Measurements from ENCODE around the gene ZCCHC9. TPM values are rescaled to one million over a fixed set of nuclear protein-coding genes. Genes with fewer than 3 reads are reported as not detected.

ZCCHC9 gene
- total RNA-seq, 1 donor from 2014 or later = 25.4 TPM

DNA sequence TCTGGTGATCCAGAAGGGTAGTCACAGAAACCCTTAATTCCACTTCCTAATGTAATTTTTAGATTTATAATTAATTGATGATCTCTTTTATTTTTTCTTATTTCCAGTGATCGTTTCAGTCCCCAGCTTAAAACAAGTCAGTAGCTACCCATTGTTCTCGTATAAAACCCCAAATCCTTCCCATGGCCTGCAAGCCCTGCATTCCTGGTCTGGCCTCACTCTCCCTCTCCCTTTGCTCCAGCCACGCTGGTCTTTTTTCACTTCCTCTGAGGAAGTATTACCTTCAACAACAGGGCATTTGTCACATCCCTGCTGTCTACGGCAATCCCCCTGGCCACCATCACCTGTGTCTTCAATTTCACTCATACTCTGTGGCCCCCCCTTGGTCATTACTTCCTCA lies 47.8 kb downstream of the ZCCHC9 start:
- TF ChIP-seq, protein P1, sequence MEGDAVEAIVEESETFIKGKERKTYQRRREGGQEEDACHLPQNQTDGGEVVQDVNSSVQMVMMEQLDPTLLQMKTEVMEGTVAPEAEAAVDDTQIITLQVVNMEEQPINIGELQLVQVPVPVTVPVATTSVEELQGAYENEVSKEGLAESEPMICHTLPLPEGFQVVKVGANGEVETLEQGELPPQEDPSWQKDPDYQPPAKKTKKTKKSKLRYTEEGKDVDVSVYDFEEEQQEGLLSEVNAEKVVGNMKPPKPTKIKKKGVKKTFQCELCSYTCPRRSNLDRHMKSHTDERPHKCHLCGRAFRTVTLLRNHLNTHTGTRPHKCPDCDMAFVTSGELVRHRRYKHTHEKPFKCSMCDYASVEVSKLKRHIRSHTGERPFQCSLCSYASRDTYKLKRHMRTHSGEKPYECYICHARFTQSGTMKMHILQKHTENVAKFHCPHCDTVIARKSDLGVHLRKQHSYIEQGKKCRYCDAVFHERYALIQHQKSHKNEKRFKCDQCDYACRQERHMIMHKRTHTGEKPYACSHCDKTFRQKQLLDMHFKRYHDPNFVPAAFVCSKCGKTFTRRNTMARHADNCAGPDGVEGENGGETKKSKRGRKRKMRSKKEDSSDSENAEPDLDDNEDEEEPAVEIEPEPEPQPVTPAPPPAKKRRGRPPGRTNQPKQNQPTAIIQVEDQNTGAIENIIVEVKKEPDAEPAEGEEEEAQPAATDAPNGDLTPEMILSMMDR (IDR thresholded peaks at IDR 0.05; ENCODE audit: unreplicated experiment) = no peak
- Mint-ChIP-seq H3K27ac (no peak overlapping the region), H3K4me1 (no peaks in the 10 kb centered on the region), H3K27me3 (ENCODE audit: low read depth) (no peaks in the 10 kb centered on the region), H3K4me3 (no peak overlapping the region), H3K9me3 (no peaks in the 10 kb centered on the region), H3K36me3 (no peaks in the 10 kb centered on the region)
- DNase-seq (ENCODE audit: low spot score in 2 of 2, unreplicated experiment in 2 of 2) = no peak

DNA sequence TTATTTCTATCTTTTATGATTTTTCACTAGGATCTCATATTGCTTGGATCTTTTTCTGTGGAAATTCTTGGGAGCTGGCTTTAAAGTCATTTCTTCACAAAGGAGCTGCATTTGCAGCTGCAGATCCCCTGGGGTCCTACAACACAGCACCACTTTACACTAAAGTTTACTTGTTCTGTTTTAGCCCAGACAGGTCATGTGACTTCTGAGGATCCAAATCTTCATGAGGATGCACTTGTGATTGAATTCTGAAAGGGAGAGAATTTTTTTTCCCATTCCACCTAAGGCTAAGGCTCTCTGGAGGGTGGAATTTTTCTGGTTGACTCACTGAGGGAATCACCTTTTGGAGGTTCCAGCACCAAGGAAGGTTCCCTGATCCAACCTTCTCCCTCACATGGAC lies 49.1 kb downstream of the ZCCHC9 start:
- H3K9me3 Mint-ChIP-seq = no peaks in the 10 kb centered on the region
- TF ChIP-seq, protein P1 (IDR thresholded peaks at IDR 0.05; ENCODE audit: unreplicated experiment) = no peak
- no peaks in the 10 kb centered on the region for H3K36me3 Mint-ChIP-seq
- no peak for DNase-seq (ENCODE audit: low spot score in 2 of 2, unreplicated experiment in 2 of 2)
- H3K4me3 Mint-ChIP-seq = no peak overlapping the region
- H3K4me1 Mint-ChIP-seq = no peaks in the 10 kb centered on the region
- H3K27me3 Mint-ChIP-seq (ENCODE audit: low read depth) = no peaks in the 10 kb centered on the region
- no peak overlapping the region for H3K27ac Mint-ChIP-seq

DNA sequence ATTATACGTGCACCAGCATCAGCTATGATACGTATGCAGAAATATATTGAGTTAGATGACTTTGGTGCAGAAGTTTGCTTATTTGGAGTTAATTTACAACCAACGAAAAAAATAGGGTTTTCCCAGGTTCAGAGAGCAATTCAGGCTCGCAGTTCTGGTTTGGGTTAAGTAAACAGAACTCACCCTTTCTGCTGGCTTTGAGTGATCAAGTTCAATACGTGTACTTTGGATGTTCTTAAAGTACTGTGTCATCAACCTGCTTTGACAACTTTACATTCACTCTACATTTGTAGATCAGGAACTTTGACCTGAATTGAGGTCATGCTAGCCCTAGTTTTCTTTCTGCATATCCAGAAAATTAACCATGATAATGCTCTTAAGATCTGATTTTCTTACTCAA lies 51.8 kb downstream of the ZCCHC9 start:
- Mint-ChIP-seq H3K9me3 (no peaks in the 10 kb centered on the region), H3K4me1 (no peaks in the 10 kb centered on the region), H3K36me3 (no peaks in the 10 kb centered on the region), H3K27me3 (ENCODE audit: low read depth) (no peaks in the 10 kb centered on the region), H3K27ac (no peak overlapping the region), H3K4me3 (no peak overlapping the region)
- TF ChIP-seq, protein P1 (IDR thresholded peaks at IDR 0.05; ENCODE audit: unreplicated experiment) = no peak
- DNase-seq (ENCODE audit: low spot score in 2 of 2, unreplicated experiment in 2 of 2) = no peak

DNA sequence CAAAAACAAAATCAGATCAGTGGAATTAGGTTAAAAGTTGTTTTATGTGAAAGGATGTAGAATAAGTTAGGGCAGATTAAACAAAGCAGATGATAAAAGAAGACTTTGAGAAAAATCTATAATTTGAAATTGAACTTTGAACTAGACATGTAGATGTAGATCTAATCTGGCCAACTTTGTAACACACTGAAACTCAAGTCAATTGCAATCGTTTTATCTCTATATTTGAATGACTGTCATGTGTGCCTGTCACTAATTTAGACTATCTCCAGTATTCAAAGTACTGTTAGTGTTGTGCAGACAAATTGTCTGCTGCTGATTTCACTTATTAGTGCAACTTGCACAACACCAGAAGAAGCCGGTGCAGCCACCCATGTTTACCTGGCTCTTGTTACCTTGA lies 52.7 kb downstream of the ZCCHC9 start:
- no peak overlapping the region for H3K27ac Mint-ChIP-seq

GRCh38 chr5:81355291-81356251 lies 54.2 kb downstream of the ZCCHC9 start:
- Mint-ChIP-seq H3K27ac (no peak overlapping the region), H3K4me1 (no peaks in the 10 kb centered on the region), H3K36me3 (no peaks in the 10 kb centered on the region), H3K27me3 (ENCODE audit: low read depth) (no peaks in the 10 kb centered on the region), H3K9me3 (no peaks in the 10 kb centered on the region), H3K4me3 (no peak overlapping the region)
- TF ChIP-seq, protein P1 (IDR thresholded peaks at IDR 0.05; ENCODE audit: unreplicated experiment) = no peak
- no peak for DNase-seq (ENCODE audit: low spot score in 2 of 2, unreplicated experiment in 2 of 2)

More for the DNA sequence above, 52.7 kb downstream of the ZCCHC9 start:
- H3K4me3 Mint-ChIP-seq = no peak overlapping the region
- H3K4me1 Mint-ChIP-seq = no peaks in the 10 kb centered on the region
- H3K9me3 Mint-ChIP-seq = no peaks in the 10 kb centered on the region
- no peaks in the 10 kb centered on the region for H3K36me3 Mint-ChIP-seq
- no peak for DNase-seq (ENCODE audit: low spot score in 2 of 2, unreplicated experiment in 2 of 2)
- H3K27me3 Mint-ChIP-seq (ENCODE audit: low read depth) = no peaks in the 10 kb centered on the region
- TF ChIP-seq, protein P1 (IDR thresholded peaks at IDR 0.05; ENCODE audit: unreplicated experiment) = no peak
